K562 (cell line): ENCODE results near the gene SULT1A2. TPM values are rescaled to one million over a fixed set of nuclear protein-coding genes. Genes with fewer than 3 reads are reported as not detected.

Experiments
- ATAC-seq: fragments of 200-7000 bp; cut with Tn5 transposase; 3 replicates; pipeline ENCODE4 v1.9.1; 2020; ENCODE audit warnings: moderate library complexity
- BruUV-seq: library from RNA; stranded (reverse); fragments of 400-500 nt; replicated peaks from 2 replicates; lab custom pipeline; 2021; lab: Mats Ljungman, UMichigan
- CTCF ChIA-PET: fragments of 300-600 bp; formaldehyde crosslinking; extraction: SDS; loops from one replicate; lab custom pipeline; 2021; ENCODE audit warnings: low intra/inter-chr PET ratio; lab: Yijun Ruan, JAX
- POLR2A ChIA-PET: fragments of 300-600, 350-650 bp; sonication (Branson Sonifier 250); formaldehyde crosslinking; extraction: SDS; loops from one replicate; lab custom pipeline; 2021; ENCODE audit warnings: antibody characterized with exemption, inconsistent platforms; lab: Yijun Ruan, JAX
- DNase-seq, 4 experiments: peaks; one replicate each; pipeline versions ENCODE4 v3.0.0 to v3.0.0-alpha.2; 2011 to 2018; ENCODE audit warnings: low spot score in 3 of 4, mixed read lengths in 3 of 4; ENCODE audit errors: extremely low read depth in 1 of 4
- FAIRE-seq: peaks from 2 replicates; lab custom pipeline; 2011; peaks lifted over from hg19 to GRCh38; lab: Jason Lieb, UNC
- H2AFZ ChIP-seq: 2 replicates; pipeline ENCODE4 v1.6.0; 2011; ENCODE audit warnings: low read depth, low read length, control low read depth, inconsistent platforms
- H3K27ac ChIP-seq: fragments of 200-600 bp; 3 replicates; pipeline ENCODE4 v1.8.0; 2011; ENCODE audit warnings: low read depth, mild to moderate bottlenecking, control low read depth, inconsistent platforms, low read length, moderate library complexity, mixed read lengths; ENCODE audit errors: extremely low read depth
- H3K27me3 ChIP-seq, 2 experiments: fragments of 300-600 bp in 1 of 2; 2 replicates in 1 of 2; 3 replicates in 1 of 2; pipeline versions ENCODE4 v1.6.0 to v1.8.0; 2011; ENCODE audit warnings: inconsistent platforms in 2 of 2, low read length in 2 of 2, mild to moderate bottlenecking in 1 of 2, mixed read lengths in 1 of 2, moderate library complexity in 1 of 2; ENCODE audit not compliant: control insufficient read depth in 2 of 2, insufficient read depth in 2 of 2
- H3K36me3 ChIP-seq: fragments of 300-600 bp; 3 replicates; pipeline ENCODE4 v1.8.0; 2011; ENCODE audit warnings: mild to moderate bottlenecking, low read length, inconsistent platforms; ENCODE audit not compliant: control insufficient read depth, insufficient read depth
- H3K4me1 ChIP-seq, 2 experiments: fragments of 200-600 bp in 1 of 2; replicated peaks in 1 of 2; 2 replicates in 1 of 2; 3 replicates in 1 of 2; pipeline versions ENCODE4 v1.5.1 to v1.8.0; 2011; ENCODE audit warnings: inconsistent platforms in 2 of 2, low read length in 2 of 2, mild to moderate bottlenecking in 1 of 2, mixed read lengths in 1 of 2, moderate library complexity in 1 of 2; ENCODE audit not compliant: control insufficient read depth in 2 of 2, insufficient read depth in 2 of 2
- H3K4me2 ChIP-seq: 2 replicates; pipeline ENCODE4 v1.6.1; 2011; ENCODE audit warnings: low read length, control low read depth, inconsistent platforms, mixed read lengths; ENCODE audit not compliant: insufficient read depth
- H3K4me3 ChIP-seq: fragments of 200-600 bp; sonication (generic), shearing (Covaris generic); 2 replicates; pipeline ENCODE4 v1.5.1; 2016; ENCODE audit warnings: control low read depth, inconsistent platforms
- H3K79me2 ChIP-seq: fragments of 200-600 bp; 3 replicates; pipeline ENCODE4 v1.8.0; 2011; ENCODE audit warnings: low read length, inconsistent platforms; ENCODE audit not compliant: control insufficient read depth, insufficient read depth
- H3K9ac ChIP-seq, 2 experiments: 2 replicates each; pipeline versions ENCODE4 v1.6.0 to v1.6.1; 2011; ENCODE audit warnings: low read depth in 2 of 2, low read length in 2 of 2, control low read depth in 1 of 2, inconsistent platforms in 1 of 2, mild to moderate bottlenecking in 1 of 2, mixed read lengths in 1 of 2; ENCODE audit not compliant: insufficient read depth in 1 of 2
- H3K9me1 ChIP-seq: one replicate; pipeline ENCODE4 v1.6.0; 2011; ENCODE audit warnings: inconsistent platforms, mild to moderate bottlenecking, low read length, moderate library complexity; ENCODE audit not compliant: control insufficient read depth, insufficient read depth
- H3K9me3 ChIP-seq: replicated peaks from 2 replicates; pipeline ENCODE4 v1.5.1; 2011; ENCODE audit warnings: low read depth, low read length, inconsistent platforms; ENCODE audit not compliant: control insufficient read depth, insufficient read depth
- H4K20me1 ChIP-seq: replicated peaks from 2 replicates; pipeline ENCODE4 v1.6.1; 2011; ENCODE audit warnings: low read length, inconsistent platforms, mixed read lengths; ENCODE audit not compliant: control insufficient read depth, insufficient read depth
- SRSF1 ChIP-seq: fragments of 200-400 bp; formaldehyde crosslinking; IDR thresholded peaks from 2 replicates; pipeline ENCODE4 v1.6.1; 2017; ENCODE audit warnings: mild to moderate bottlenecking, low read depth, low read length, moderate library complexity
- WGBS: fragments of 100-300 bp; shearing (Covaris generic); methylation state at CpG from one replicate; pipeline ENCODE4 v1.1.6; 2016; ENCODE audit warnings: low coverage, mixed read lengths; ENCODE audit not compliant: insufficient coverage; ENCODE audit errors: missing lambda C conversion rate; 5-methylcytosine and 5-hydroxymethylcytosine counted together
- in situ Hi-C: fragments of 300-500 bp; cut with MboI; formaldehyde crosslinking; loops from 4 replicates; pipeline ENCODE4 v1.15.0; 2018; ENCODE audit warnings: inconsistent platforms, mixed read lengths
- intact Hi-C: fragments of 100-400 bp; cut with micrococcal nuclease; formaldehyde crosslinking; loops from 2 replicates; pipeline ENCODE4 v1.14.2; 2022
- polyA plus RNA-seq, 8 experiments: library from polyadenylated mRNA; depleted of rRNA in 4 of 8; stranded (reverse) in 5 of 8; unstranded in 3 of 8; fragments of >200 nt; fragmentation: Nextera tagmentation in 2 of 8; fragmentation: Illumina TruSeq in 1 of 8; extraction: Ambion mirVana in 2 of 8; extraction: Trizol in 1 of 8; gene quantifications; 2 replicates each; pipeline versions ENCODE4 v1.2.1 to v1.2.3, GENCODE V29; 2011 to 2014; ENCODE audit warnings: inconsistent platforms in 1 of 8, missing spikeins in 1 of 8
- total RNA-seq, 7 experiments: library from RNA; depleted of rRNA in 6 of 7; stranded (reverse); fragments of >200 nt in 6 of 7; fragmentation: Illumina TruSeq in 2 of 7; extraction: Trizol in 2 of 7; gene quantifications; 2 replicates each; pipeline versions ENCODE4 v1.2.1 to v1.2.3, GENCODE V29; 2011 to 2021; ENCODE audit warnings: low replicate concordance in 1 of 7
- TF ChIP-seq, protein P1 (sequence below): fragments of 250-450 bp; sonication (Bioruptor Pico); IDR thresholded peaks from 2 replicates; pipeline ENCODE4 v1.5.0; 2020; ENCODE audit warnings: mild to moderate bottlenecking
- TF ChIP-seq, protein P2 (sequence below), 2 experiments: fragments of 450-650 bp in 1 of 2; sonication (generic) in 1 of 2; formaldehyde crosslinking in 1 of 2; IDR thresholded peaks in 1 of 2; conservative IDR thresholded peaks in 1 of 2; 2 replicates each; pipeline versions ENCODE4 v1.6.1 to v1.8.1; 2016 to 2023; ENCODE audit warnings: mild to moderate bottlenecking in 2 of 2, moderate library complexity in 2 of 2, inconsistent platforms in 1 of 2, missing genetic modification reagents in 1 of 2

The SULT1A2 gene
- total and polyA plus RNA-seq, 9 of the 15 experiments (the other 6 are each of a cell fraction or from before 2014, with no cell fraction given) = 0.73 to 3.2 (median 1.7) TPM

DNA sequence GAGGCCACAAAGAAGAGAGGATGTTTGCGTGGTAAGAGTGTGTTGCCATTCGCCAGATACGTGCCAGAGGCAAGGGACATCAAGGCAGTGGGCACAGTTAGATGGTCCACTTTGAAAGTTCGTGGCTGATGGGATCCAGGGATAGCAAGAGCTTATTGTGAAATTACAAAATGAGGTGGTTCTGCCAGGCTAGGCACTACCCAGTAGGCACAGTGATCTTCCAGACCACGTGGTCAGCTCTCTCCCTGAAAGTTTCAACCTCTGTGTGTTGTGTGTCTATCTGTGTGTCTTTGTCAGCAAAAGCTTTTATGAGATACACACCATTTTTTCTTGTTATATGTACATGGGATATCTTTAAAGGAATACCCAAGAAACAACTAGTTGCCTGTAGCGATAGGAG is 33.6 kb downstream of the SULT1A2 start (continued):
- TF ChIP-seq, protein P1, sequence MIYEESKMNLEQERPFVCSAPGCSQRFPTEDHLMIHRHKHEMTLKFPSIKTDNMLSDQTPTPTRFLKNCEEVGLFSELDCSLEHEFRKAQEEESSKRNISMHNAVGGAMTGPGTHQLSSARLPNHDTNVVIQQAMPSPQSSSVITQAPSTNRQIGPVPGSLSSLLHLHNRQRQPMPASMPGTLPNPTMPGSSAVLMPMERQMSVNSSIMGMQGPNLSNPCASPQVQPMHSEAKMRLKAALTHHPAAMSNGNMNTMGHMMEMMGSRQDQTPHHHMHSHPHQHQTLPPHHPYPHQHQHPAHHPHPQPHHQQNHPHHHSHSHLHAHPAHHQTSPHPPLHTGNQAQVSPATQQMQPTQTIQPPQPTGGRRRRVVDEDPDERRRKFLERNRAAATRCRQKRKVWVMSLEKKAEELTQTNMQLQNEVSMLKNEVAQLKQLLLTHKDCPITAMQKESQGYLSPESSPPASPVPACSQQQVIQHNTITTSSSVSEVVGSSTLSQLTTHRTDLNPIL = no peak
- TF ChIP-seq, all 486 proteins: peak for 0

DNA sequence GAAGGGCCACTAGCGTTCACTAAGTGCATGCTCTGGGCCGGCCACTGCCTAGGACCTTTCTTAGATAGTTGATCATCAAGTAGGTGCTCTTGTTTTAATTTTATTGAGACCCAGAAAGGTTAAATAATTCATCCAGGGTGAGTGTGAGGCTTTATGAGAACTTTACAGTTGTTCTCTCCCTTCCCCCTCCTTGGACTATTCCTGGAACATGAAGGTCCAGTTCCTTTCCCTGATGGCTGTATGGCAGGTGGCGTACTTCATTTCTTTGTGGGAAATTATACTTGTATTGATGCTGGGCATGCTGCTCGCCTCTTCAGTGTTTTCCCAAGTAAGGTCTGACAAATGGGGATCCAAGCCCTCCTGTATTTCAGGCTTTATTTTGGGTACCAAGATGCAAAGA is 34.7 kb downstream of the SULT1A2 start:
- in situ Hi-C loops = no loop called here
- ATAC-seq (no peak), DNase-seq (no peak), FAIRE-seq (no peak)
- H4K20me1 ChIP-seq = no peaks in the 10 kb centered on the region
- ChIA-PET CTCF (no interaction called here), POLR2A (no interaction called here)
- no peaks in the 10 kb centered on the region for H3K9me1 ChIP-seq
- no peak overlapping the region for H2AFZ ChIP-seq
- no peak overlapping the region for H3K9ac ChIP-seq
- 77% methylated on average over 4 of the region's 4 CpGs for WGBS
- peaks cover 20% of the 10 kb centered on the region; the same call in 1 of the 3 replicates for H3K36me3 ChIP-seq
- H3K4me2 ChIP-seq = no peak overlapping the region
- BruUV-seq = no TSS peak
- intact Hi-C loops = no loop called here
- no peaks in the 10 kb centered on the region; the same call in 1 of the 2 replicates for H3K9me3 ChIP-seq
- no peak overlapping the region for H3K27ac ChIP-seq
- no peak for TF ChIP-seq SRSF1
- TF ChIP-seq, protein P2, sequence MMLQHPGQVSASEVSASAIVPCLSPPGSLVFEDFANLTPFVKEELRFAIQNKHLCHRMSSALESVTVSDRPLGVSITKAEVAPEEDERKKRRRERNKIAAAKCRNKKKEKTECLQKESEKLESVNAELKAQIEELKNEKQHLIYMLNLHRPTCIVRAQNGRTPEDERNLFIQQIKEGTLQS (IDR thresholded peaks at IDR 0.05) = peak; percentile 25; the same call in 1 of the 2 replicates
- TF ChIP-seq, protein P2 (CRISPR knock-in tag; conservative IDR thresholded peaks at IDR 0.05) = no peak
- peaks cover 0 to 9% of the 10 kb centered on the region in 2 experiments; a peak in 4 of 5 replicates for H3K4me1 ChIP-seq
- H3K79me2 ChIP-seq = peaks cover 1% of the 10 kb centered on the region; the same call in 1 of the 3 replicates
- no peak overlapping the region for H3K4me3 ChIP-seq
- H3K27me3 ChIP-seq = no peaks in the 10 kb centered on the region
